ENCODE results near the gene TPTE2.
"Not testable (repeated sequence)": the region's sequence is repeated elsewhere in the genome, so short reads cannot be mapped to it uniquely, and the experiment has no call there.

Gene TPTE2

DNA sequence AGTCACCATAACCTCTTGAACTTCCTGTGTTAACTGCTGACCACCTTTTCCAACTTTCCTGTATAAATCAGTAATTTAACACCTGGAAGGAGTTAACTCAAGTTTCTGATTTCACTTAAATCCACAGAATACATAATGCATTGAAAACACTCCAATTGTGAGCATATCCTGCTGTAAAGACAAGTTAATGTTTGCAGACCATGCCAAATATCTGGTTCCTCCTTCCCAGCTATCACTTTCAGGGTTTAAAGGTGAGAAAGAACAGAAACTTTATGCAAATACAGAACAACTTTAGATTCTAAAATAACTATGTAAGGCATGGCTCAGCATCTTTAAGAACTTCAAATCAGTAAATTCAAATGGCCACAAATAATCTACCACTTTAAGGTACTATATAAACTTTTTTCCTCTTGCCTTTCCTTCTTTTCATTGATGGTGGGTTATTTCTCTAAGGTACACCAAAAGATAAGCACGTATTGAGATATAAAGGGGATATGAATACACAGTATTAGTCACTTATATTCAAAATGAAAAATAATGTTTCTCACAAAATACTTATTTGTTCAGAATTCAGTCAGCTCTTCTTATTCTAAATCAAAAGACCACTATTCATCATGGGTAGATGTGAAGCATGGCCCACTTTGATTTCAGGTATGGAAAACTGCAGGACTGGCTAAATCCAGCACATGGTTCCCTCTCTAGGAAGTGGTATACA lies 6.6 kb upstream of the TPTE2 start:
- DNase-seq (ENCODE audit: low read depth in 2 of 2, low spot score in 1 of 2) = no peak

DNA sequence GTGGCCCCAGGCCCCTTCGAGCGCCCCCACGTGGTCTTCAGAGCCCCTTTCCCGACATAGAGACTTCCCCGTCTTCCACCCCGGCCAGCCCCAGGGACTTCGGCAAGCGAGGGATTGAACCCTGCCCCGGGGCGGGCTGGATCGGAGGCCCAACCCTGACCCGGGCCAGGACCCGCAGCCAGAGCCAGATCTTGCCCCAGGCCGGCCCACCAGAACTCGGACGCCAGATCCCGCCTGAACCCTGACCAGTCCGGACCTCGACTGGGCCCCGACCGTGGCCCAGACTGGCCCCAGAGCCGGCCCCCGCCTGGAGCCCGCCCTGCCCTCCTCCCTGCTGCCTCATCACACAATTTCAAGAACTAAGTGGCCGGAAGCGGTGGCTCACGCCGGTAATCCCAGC lies 253 bp upstream of the TPTE2 start:
- no peak for DNase-seq (ENCODE audit: low read depth in 2 of 2, low spot score in 1 of 2)

DNA sequence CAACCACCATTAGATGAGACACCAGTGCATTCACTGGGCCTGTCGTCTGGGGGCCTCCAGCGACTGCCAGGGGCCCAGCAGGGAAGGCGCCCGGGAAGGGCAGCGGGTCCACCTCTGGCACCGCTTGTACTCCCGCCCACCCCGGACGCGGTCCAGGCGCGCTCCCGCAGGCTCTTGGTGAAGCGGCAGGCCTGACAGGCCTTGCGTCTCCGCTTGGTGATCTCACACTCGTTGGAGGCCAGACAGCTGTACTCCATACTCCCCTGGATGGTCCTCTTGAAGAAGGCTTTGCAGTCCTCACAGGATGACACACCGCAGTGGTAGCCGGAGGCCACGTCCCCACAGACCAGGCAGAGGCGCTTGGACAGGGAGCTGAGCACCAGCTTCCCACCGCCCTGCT lies 660 bp downstream of the TPTE2 start:
- not testable (repeated sequence) for DNase-seq (ENCODE audit: low read depth in 2 of 2, low spot score in 1 of 2)

DNA sequence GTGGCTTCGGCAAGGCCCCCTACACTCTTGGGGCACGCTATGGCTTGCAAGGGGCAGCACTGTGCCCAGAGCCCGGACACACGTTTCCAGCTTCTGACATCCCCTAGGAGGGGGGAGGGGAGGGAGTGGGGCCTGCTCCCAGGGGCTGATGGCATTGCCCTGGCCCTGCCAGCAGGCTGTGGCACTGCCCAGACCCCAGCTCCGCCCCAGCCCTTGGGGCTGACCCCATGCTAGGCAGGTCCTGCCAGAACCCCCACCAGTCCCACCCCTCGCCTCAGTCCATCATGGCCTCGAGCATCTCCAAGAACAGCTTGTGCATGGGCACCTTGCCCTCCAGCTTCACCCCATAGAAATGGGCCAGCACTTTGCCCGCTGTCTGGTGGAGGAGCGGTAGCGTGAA lies 1.6 kb downstream of the TPTE2 start:
- not testable (repeated sequence) for DNase-seq (ENCODE audit: low read depth in 2 of 2, low spot score in 1 of 2)

DNA sequence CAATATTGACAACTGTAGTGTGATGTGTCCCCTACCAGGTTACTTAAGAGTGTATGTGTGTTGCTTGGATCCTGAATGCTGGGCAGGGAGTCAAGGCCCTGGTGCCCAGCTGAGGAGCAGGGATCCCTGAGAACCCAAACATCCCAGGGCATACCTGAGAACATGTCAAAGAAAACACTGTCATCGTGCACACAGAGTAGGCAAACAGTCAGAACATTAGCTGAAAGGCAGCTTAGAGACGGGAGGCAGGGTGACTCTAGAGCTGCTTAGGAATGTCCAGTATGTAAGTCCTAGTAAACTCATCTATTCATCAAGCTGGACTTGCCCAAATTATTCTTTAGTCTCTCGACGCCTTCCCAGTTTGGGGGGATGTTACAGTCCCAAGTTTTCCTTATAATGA lies 4.0 kb downstream of the TPTE2 start:
- DNase-seq (ENCODE audit: low read depth in 2 of 2, low spot score in 1 of 2) = not testable (repeated sequence)

GRCh38 chr13:19549245-19549644 lies 12.1 kb downstream of the TPTE2 start:
- DNase-seq (ENCODE audit: low read depth in 2 of 2, low spot score in 1 of 2) = not testable (repeated sequence)

DNA sequence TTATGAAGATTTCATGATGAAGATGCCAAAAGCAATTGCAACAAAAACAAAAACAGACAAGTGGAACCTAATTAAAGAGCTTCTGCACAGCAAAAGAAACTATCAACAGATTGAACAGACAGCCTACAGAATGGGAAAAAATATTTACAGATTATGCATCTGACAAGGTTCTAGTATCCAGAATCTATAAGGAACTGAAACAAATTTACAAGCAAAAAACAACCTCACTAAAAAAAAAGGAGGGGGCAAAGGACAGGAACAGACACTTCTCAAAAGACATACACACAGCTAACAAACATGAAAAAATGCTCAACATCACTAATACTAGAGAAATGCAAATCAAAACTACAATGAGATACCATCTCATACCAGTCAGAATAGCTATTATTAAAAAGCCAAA lies 35.7 kb downstream of the TPTE2 start:
- not testable (repeated sequence) for DNase-seq (ENCODE audit: low read depth in 2 of 2, low spot score in 1 of 2)

- no peak for DNase-seq (ENCODE audit: low read depth in 2 of 2, low spot score in 1 of 2)
These were observed 42.3 kb downstream of the TPTE2 start for GRCh38 chr13:19519049-19519448.

DNA sequence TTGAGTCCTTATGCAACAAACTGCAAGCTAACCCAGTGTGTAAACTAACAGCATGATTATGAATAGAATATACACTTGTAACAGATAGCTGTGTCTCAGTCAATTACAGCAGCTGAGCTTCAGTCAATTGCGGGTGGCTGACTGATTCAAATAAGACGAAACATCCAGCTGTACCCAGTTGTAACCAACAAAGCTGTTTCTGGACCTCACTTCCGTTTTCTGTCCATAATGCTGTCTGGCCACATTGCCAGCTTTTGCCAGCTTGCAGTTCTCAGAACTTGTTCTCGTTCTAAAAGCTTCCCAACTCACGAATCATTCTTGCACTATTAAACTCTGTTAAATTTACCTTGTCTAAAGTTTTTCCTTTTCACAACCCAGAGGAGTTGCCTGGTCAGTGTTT lies 53.7 kb downstream of the TPTE2 start:
- not testable (repeated sequence) for DNase-seq (ENCODE audit: low read depth in 2 of 2, low spot score in 1 of 2)

DNA sequence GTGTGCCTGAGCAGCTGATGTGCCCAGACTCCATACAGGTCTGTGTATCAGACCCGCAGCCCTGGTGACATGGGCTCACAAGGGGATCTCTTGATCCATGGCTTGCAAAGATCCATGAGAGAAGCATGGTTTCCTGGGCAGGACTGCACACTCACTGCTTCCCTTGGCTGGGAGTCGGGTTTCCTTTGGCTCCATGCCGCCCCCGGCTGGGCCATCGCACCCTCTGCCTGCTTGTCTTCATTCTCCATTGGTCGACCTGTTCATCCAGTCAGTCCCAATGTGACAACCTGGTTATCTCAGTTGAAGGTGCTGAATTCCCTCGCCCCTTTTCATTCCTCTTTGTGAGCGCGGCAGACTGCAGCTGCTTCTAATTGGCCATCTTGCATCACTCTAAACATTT lies 101.2 kb downstream of the TPTE2 start:
- not testable (repeated sequence) for DNase-seq (ENCODE audit: low read depth in 2 of 2, low spot score in 1 of 2)

DNA sequence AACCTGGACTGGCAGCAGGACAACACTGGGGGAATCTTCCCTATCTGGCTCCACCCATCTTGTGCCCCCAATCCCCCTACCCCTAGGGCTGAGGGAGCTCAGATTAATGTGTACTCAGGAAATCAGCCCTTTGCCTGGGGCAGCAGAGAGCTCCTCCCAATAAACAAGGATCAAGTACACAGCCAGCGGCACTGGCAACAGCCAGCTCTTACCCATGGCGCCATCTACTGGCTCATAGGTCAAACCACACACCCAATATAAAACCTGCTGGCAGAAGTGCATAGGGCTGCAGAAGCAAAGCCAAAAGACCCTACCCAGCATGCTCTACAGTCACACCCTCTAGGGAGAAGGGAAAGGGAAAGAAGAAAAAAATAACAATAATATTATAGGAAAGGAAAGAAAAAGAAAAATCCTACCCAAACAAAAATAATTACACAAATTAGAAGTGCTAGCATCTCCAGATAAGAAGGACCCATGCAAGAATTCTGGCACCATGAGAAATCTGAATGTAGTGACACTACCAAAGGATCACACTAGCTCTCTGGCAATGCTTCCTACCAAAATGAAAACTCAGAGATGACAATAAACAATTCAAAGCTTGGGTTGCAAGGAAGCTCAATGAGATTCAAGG lies 122.2 kb downstream of the TPTE2 start:
- not testable (repeated sequence) for DNase-seq (ENCODE audit: low read depth in 2 of 2, low spot score in 1 of 2)

DNA sequence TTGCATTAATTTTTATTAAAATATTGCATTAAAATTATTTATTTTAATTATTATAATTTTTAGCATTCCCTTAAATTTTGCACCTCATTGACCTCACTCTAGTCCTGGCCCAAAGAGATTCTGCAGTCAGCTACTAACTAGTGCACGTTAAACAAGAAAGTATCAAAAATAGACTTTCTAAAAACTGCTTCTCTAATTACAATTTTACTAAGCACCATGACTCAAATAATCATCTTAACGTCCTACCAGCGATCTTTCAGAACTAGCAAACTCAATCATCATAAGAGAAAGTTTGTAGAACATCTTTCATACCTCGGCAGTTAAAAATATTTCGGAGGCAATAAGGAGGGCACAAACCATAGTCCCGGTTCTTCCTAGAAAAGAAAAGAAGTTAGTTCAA lies 123.6 kb downstream of the TPTE2 start:
- not testable (repeated sequence) for DNase-seq (ENCODE audit: low read depth in 2 of 2, low spot score in 1 of 2)

GRCh38 chr13:19422236-19422635 lies 139.1 kb downstream of the TPTE2 start:
- not testable (repeated sequence) for DNase-seq (ENCODE audit: low read depth in 2 of 2, low spot score in 1 of 2)

DNA sequence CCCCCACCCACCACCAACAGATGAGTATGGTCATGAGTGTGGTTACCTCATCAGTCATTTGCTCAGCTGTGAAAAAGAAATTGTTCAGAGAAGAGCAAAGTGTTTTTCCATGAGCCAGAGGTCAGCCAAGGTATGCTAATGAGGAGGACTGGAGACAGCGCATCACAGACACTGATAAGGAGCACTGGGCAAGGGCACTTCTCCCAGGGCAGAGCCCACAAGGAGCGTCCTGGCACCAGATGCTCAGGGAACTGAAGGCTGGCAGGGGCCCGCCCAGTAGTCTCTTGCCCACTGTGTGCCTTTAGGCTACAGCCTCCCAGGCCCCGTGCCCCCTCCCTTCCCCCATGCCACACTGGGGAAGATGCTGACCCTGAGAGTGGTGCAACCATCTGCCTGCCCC lies 148.8 kb downstream of the TPTE2 start:
- DNase-seq (ENCODE audit: low read depth in 2 of 2, low spot score in 1 of 2) = not testable (repeated sequence)

- not testable (repeated sequence) for DNase-seq (ENCODE audit: low read depth in 2 of 2, low spot score in 1 of 2)
These were observed 178.4 kb downstream of the TPTE2 start for GRCh38 chr13:19382746-19383511.

DNA sequence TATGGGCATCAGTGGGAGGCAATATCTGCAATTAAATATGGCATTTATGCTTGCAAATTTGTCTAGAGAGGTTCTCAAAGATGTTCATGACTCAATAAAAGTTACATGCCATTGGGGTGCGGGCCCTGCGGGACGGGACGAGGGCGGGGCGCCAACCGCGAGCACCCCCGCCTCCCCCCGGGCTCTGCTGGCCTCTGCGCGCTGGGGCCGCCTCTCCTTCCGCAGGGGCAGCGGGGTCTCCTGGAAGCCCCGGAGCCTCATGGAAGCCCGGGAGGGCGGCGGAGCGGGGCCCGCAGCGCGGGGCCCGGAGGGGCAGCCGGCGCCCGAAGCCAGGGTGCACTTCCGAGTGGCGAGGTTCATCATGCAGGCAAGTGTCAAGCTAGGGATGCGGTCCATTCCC lies 179.2 kb downstream of the TPTE2 start:
- no peak for DNase-seq (ENCODE audit: low read depth in 2 of 2, low spot score in 1 of 2)
